GM12872 (cell line): ENCODE data around the gene GFY.

Experiments used
- CTCF ChIP-seq: IDR thresholded peaks from 3 replicates; pipeline ENCODE4 v1.5.1; 2011; ENCODE audit warnings: low read depth, mild to moderate bottlenecking, low read length, moderate library complexity; ENCODE audit not compliant: insufficient read depth

GFY gene

GRCh38 chr19:49418511-49418910 lies 6.7 kb upstream of the GFY start:
- no peak for TF ChIP-seq CTCF

GRCh38 chr19:49419173-49419572 lies 6.0 kb upstream of the GFY start:
- TF ChIP-seq CTCF, result no peak

GRCh38 chr19:49420227-49420626 lies 5.0 kb upstream of the GFY start:
- TF ChIP-seq CTCF, result no peak

- no peak for TF ChIP-seq CTCF
Observed at GRCh38 chr19:49421039-49421877, 3.9 kb upstream of the GFY start.

GRCh38 chr19:49421878-49422202 lies 3.3 kb upstream of the GFY start:
- no peak for TF ChIP-seq CTCF

GRCh38 chr19:49422407-49423070 lies 2.6 kb upstream of the GFY start:
- TF ChIP-seq CTCF, result peak; percentile 45; the same call in 2 of the 3 replicates

- TF ChIP-seq CTCF, result no peak
Observed at GRCh38 chr19:49423071-49423984, 1.9 kb upstream of the GFY start, which contains the start of gene PTH2. Gene PTH2 (minus strand): TSS chr19:49423441. CDS start chr19:49423339, 102 bp downstream.
